GM21723 (cell line): ENCODE measurements around the gene MPRIP.
A peak's percentile ranks its signal among the peaks of the same experiment; 100 is the strongest.

Source experiments
- ATAC-seq: cut with Tn5 transposase; IDR thresholded peaks from one replicate; pipeline ENCODE4 v1.9.1; 2021; ENCODE audit warnings: mild to moderate bottlenecking, moderate library complexity; ENCODE audit not compliant: unreplicated experiment

MPRIP gene

DNA sequence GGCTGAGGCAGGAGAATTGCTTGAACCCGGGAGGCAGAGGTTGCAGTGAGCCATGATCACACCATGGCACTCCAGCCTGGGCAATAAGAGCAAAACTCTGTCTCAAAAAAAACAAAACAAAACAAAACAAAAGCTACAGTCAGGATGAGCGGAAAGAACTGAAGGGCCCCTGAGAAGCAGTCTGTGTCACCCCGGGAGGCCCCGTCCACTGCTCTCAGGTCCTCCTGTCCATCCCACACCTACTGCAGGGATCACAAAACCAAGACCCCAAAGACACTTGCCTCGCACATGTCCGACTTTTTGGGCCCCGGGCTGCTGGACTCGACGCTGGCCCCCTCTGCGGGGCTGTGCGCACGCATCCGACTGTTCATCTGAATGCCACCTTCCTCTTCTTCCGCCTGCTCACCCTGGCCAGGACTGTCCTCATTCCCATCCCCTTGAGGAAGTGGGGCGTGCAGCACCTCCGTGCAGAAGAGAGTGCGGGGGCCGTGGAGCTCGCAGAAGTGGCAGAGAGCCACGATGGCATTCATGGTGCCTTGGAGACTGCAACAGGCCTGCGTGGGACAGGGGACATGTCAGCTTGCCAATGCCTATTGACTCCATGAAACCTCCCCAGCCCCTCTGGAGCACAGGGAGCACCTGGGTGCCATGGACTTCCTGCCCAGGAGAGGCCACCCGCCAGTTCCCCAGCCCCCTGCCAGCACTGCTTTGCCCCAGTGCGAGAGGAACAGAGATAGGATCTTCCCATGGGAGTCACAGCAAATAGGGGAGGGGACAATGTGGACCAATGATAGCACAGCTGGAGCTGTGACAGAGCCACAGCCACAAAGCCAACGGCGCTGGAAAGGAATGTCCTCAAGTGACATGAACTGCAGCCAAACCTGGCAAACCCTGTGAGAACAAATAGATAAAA is 185.6 kb downstream of the MPRIP start:
- ATAC-seq: no peak

DNA sequence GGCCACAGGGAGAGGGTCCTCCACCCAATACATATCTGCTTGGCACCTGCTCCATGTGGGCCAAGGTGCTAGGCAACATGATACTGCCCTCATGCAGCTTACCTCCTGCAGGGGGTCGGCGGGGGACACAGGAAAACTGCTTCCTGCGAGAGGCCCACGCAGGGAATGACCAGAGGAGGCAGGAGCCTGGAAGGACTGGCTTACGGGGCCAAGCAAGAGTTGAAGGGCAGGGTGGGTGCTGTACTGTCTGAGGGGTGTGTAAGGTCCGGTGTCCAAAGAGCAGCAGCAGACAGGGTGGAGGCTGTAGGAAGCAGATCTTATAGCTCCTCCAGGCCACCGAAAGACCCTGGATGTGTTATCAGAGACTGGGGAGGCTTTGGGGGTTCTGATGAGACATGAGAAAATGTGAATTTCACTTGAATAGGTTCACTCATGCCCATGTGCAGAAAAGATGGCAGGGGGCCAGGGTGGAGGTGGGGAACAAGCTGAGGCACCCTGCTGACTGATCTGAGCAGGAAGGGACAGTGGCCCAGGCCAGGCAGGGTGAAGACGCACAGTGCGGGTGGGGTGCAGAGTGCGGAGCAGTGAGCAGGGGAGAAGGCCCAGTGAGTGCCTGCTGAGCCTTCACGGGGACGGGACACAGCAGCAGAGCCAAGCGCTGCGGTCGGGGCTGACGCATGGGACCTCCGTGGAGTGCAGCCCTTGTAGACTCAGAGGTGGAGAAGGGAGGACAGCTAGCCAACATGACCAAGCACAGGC is 186.4 kb downstream of the MPRIP start:
- no peak for ATAC-seq

DNA sequence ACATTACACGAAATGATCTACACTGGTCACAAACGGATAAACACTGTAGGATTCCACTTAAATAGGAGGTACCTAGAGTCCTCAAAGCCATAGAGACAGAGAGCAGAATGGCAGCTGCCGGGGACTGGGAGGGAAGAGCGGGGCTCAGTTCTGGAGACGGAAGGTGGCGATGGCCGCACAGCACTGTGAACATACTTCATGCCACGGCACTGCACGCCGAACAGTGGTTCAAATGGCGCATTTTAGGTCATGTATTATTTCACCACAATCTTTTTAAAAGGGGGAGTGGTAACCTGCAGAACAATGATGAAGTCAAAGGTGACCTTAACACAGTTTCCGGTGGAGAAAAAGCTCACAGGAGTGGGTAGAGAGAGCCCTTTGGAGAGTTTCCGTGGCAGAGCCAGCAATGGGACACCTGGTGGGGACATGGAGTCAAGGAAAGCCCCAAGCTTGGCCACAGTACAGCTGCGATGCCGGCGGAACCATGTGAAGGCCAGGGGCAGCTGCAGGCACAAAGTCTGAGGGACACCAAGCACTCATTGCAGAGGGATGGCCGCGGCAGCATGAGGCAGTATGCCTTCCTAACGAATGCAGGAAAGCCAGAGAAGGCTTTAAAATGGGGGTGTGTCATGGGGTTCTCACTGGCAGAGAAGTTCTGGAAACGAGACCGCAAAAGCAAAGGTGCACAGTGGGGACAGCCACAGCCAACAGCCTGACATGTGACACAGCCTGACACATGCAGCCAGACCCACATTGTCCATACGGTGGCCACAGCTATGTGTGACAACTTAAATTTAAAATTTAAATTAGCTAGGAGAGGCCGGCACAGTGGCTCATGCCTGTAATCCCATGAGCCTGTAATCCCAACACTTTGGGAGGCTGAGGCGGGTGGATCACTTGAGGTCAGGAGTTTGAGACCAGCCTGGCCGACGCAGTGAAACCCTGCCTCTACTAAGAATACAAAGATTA is 187.4 kb downstream of the MPRIP start:
- no peak for ATAC-seq

DNA sequence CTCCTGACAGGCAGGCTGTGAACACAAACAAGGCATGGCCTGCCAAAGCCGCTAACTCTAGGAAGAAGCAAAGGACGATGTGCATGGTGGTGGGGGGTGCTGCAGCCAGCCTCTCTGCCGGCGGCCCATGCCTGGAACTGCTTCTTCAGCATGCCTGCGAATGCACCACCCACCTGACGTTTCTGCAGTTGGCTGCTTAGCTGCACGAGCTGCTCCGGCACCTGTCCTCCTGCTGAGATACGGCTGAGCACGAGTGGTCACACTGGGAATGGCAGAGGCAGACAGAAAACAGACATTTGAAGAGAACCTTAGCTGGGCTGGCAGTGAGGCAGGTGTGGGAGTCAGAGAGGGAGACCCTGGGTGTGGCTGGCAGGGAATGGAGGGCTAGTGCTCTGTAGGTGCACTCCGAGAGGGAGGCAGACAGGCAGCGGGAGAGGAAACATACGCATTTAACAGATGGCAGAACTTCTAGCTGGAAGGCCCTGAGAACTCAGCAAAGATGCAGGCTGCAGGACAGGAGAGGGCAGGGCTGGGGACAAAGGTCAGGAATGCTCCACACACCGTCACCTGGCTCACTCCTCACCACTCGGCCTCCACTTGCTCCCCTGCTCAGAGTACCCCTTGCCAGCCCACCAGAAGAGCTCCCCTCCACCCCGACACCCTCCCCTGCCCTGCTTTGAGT is 189.5 kb downstream of the MPRIP start:
- ATAC-seq: no peak

DNA sequence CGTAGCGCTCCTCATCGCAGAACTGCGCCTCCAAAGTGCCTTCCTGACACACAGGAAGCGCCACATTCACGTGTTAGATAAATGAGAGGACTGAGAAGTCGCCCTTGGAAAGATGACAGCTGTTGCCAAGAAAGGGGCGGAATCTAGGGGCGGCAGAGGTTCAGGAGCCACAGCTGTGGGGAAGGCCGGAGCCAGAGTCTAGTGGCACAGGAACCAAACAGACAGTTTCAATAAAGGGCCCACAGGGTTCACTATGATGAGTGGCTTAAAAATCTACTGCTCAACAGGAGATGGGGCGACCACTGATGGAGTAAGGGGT is 190.0 kb downstream of the MPRIP start:
- ATAC-seq: no peak

DNA sequence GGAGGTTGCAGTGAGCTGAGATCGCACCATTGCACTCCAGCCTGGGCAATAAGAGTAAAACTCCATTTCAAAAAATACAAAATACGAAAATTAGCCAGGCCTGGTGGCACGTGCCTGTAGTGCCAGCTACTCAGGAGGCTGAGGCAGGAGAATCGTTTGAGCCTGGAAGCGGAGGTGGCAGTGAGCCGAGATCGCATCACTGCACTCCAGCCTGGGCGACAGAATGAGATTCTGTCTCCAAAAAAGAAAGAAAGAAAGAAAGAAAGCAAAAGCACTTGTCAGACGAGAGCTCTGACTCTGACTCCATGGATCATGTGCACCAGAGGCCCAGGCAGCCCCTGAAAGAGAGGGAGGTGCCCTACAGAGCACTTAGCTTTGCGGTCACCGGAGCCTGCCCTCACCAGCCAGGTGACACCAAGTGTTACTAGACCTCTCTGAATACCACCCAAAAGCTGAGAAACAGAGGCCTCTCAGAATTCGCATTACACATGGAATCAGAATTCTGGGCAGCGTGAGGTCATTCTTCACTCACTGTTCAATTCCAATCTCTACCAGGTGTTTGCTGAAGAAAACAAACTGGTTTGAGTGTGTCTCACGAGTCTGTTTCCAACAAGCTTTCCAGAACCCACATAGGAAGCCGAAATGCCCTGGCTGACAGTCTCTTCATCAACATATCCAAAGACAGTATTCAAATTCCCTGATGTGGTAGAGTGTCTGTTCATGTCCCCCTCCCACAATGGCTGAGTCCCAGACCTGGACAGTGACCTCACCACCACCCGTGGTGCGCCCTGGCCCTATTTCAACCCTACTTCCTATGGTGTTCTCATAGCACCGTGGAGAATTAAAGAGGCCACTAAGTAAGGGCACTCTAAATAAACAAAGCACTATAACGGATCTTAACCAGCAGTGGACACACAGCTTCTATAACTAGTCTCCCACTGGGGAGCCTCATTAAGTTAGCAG is 193.2 kb downstream of the MPRIP start:
- no peak for ATAC-seq

DNA sequence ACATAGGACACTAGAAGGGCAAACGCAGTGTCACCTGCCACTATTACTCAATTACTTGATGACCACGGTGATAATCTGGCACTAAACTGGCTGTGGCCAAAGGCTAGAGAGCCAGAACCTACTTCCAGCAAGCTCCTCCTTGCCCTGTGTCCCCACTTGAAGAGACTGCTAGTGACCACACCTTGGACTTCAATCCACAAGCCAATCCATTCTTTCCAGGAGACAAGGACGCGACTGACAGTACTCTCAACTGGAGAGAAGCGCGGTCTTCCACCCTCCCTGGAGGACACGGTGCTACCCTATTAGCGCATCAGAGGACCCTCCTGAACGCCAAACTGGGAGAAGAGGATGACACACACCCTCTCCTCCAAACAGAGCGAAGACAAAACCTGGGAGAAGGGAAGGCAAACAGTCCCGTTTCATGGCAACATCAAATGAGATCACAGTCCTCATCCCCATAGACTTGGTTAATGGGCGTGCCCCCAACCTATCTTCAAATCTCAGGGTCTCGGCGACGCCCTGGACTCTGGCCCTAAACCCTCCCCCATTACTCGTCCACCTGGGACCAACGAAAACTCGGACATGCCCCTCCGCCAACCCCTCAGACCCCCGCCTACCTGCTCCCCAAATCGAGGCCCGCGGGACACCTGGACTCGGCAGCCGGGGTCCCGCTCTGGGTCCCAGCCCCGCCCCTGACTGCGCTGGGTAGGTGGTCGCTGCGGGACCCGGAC is 194.2 kb downstream of the MPRIP start:
- ATAC-seq: peak; percentile 25

DNA sequence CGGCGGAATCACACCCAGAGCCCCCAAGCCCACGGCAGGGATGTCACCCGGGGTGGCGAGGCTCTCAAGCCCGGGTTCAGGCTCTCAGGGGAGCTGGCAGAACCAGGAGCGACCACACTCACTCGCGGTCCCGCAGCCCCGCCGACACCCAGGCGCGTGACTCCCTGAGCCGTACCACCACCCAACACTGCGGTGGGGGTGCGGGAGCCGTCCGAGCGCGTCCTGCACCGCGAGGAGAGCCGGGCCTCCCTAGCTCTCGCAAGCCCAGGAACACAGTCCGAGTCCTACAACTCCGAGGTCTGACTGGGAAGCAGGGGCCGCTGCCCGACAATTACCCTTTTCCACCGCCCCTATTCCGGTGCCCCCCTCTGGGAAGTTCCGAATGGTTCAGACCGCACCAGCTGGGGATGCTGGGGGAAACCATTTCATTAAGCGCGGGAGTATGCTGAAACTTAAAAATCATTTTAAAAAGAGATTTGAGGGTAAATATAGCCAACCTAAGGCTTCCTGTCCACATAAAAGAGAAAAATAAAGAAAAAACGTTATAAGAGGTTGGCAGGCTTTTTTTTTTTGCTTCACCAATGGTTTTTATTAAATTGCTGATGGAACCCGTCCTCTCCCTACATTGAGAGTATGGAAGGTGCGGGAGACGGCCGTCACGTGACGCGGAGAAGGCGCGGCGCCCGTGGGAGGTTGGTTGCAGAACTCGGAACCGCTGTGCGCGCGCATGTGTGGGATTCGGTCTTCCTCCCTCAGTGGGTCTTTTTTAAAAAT is 195.0 kb downstream of the MPRIP start, which contains the start of gene FLCN:
Gene FLCN, minus strand, starts transcription at position 143 of the 774 bp plus-strand sequence. CDS start 9,031 bp downstream, outside the sequence.
- ATAC-seq: peak; percentile 82

DNA sequence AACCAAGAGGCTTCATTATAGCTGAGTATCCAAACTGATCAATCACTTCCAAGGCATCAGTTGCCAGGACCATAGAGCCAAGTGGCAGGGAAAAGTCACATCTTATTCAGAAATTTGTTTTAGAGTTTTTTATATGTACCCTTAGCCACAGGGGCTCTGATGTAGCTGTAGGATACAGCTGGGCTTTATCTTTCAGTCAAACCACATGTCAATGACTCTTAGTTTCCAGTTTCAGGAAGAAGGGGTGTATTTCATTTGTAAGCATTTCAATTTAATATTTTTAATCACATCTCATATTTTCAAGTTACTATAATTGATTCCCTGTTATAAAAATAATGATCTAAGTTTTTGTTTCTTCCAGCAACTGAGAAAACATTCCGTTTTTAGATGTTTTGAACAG is 197.6 kb downstream of the MPRIP start:
- no peak for ATAC-seq

DNA sequence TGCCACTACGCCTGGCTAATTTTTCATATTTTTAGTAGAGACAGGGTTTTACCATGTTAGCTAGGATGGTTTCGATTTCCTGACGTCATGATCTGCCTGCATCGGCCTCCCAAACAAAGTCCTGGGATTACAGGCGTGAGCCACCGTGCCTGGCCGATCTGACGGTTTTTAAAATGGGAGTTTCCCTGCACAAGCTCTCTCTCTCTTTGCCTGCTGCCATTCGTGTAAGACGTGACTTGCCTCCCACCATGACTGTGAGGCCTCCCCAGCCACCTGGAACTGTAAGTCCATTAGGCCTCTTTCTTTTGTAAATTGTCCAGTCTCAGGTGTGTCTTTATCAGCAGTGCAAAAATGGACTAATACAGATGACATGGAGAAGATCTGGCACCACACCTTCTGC is 199.4 kb downstream of the MPRIP start:
- ATAC-seq: no peak

DNA sequence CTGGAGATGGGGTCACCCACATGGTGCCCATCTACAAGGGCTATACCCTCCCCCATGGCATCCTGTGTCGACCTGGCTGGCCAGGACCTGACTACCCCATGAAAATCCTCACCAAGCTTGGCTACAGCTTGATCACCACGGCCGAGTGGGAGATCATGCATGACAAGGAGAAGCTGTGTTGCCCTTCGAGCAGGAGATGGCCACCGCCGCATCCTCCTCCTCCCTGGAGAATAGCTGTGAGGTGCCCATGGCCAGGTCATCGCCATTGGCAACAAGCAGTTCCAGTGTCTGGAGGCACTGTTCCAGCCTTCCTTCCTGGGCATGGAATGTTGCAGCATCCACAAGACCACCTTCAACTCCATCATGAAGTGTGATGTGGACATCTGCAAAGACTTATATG is 200.0 kb downstream of the MPRIP start:
- ATAC-seq: no peak
